GM19438 (cell line): Measurements from ENCODE around the gene KIAA0825.

Experiments
- ATAC-seq: cut with Tn5 transposase; IDR thresholded peaks from one replicate; pipeline ENCODE4 v1.9.1; 2021; ENCODE audit warnings: low read depth; ENCODE audit not compliant: unreplicated experiment

KIAA0825 gene

DNA sequence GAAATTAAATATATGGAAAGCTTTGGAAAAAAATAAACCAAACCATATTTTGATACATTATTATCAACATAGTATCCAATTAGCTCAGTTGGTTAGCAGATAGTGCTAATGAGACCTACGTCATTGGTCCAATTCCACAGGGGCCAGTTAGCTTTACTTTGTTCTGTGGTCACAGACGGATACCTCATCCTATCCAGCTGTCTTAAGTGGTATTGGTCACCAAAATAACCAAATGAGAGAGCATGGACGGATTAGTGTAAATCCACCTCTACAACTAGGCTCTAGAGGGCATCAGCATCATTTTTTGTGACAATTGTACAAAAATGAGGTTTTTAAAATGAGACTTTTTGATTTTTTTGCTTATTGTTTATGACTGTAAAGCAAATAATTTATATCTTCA lies 364.2 kb downstream of the KIAA0825 start:
- no peak for ATAC-seq

DNA sequence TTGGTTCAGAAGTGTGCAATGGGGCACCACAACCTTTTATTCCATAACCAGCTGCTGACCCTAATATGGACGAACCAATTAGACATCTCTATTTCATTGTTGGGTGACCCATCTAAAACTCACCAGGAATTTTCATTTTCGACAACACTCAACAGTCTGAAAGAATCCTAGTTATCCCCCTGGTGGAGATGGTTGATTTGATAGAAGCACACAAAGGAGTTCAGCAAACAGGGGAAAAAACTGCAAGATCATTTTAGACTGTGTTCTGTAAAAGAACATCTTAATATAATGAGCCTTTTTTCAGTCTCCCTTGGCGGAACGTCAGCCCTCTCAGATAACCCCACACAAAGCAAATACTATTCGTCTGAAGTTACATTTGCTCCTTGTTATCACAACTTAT lies 367.4 kb downstream of the KIAA0825 start:
- ATAC-seq = no peak

DNA sequence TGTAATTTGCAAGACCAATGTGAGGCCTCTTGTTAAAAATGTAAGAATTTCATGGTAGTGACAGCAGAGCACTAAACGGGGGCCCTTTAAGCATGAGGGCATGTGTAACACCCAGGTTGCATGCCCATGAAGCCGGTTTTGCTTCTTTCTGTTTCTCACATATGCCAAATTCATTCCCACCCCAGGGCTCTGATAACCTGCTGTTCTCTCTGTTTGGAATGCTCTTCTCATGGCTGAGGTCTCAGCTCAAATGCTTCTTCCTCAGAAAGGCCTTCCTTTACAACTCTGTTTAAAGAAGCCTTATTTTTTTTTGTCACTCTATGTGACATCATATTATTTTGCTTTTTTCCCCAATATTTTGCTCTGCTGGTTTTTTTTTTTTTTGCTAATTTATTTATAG lies 369.0 kb downstream of the KIAA0825 start:
- no peak for ATAC-seq

GRCh38 chr5:94248175-94248875 lies 370.1 kb downstream of the KIAA0825 start:
- no peak for ATAC-seq

DNA sequence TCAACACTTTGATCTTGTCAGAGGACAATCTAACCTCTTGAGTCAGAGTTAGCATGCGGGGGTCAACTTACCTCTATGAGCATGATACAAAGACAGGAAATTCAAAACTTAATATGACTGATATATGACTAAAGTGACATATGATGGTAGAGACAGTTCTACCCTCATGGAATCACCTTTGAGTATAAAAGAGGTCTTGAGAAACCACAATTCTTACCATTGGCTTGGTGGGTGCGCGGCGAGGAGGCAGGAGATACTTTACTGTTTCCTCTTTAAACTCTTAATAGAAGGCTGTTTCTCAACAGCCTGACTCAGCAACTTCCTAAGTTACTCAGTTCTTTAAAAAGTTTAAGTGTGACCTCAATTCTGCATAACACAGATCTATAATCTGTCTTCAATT lies 372.8 kb downstream of the KIAA0825 start:
- ATAC-seq = no peak

GRCh38 chr5:94244921-94245320 lies 373.5 kb downstream of the KIAA0825 start:
- ATAC-seq = no peak

GRCh38 chr5:94243612-94244011 lies 374.8 kb downstream of the KIAA0825 start:
- no peak for ATAC-seq

DNA sequence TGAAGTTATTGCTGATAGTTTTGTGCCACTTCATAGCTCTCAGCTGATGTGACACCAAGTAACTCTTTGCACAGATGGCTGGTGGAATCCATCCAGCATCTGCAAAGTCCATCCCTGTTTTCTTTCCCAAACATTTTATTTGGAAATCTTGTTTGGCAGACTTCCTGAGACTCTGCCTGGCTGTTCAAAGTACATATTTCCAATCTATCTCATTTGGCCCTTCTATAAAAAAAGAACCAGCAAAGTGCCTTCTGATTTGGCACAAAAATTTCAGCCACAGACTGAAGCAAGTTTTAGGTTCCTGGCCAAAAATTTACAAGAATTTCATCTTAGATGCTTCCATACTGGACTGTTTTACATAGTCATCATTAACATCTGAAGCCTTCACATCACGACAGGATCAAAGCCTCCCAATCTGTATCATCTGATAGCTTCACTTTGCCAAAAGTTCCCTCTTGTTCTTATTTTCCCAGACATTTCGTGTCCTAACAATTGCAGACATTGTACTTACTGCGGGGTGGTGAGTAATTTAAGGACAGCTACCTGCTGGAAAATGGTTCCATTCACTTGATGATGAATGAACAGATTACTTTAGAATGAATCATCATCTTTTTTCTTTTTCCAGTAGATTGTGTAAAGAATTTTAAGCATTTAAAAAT lies 377.3 kb downstream of the KIAA0825 start:
- no peak for ATAC-seq

DNA sequence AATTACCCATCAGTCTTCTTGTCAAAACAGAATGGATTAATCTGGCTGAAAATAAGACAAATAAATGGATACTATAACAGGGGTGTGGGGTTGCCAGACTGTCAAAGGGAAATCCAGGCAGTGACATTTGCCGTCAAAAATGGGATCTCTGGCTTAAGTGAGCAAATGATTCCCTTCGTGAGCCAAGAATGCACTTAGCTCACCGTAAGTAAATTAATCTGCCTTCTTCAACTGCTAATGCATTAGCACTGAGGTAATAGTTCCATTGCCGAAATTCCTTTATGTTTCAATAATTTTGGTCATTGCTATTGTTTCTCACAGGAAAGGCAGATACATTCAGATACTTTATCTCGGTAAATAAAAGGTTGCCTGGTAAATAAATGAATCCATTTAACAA lies 377.8 kb downstream of the KIAA0825 start:
- no peak for ATAC-seq

DNA sequence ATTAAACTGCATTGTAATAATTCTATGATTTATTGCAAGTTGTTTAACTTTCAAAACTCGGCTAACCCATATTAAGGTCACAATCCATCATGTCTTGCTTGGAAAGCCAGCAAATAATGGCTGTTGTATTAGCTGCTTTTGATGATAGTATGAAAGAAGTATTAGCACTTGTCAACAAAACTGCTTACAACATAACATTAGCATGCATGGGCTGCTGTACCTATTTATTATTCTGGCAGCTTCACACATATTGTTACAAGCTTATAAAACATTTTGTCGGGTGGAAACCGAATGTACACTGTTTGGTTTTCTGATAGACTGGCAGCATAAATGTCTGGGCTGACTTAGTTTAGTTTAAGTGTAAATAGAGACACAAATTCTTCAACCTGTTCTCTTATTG lies 378.3 kb downstream of the KIAA0825 start:
- no peak for ATAC-seq

GRCh38 chr5:94239266-94239665 lies 379.1 kb downstream of the KIAA0825 start:
- no peak for ATAC-seq

DNA sequence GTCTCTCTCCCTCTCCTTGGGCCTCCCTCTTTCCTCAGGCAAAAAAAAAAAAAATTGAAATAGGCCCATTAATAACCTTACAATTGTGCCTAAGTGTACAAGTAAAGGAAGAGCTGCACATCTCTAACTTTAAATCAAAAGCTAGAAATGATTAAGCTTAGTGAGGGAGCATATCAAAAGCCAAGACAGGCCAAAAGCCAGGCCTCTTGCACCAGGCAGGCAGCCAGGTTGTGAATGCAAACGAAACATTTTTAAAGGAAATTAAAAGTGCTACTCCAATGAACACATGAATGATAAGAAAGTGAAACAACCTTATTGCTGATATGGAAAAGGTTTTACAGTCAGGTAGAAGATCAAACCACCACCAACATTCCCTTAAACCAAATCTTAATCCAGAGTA lies 383.4 kb downstream of the KIAA0825 start:
- ATAC-seq = no peak

- no peak for ATAC-seq
Measured at GRCh38 chr5:94228791-94229190, 389.6 kb downstream of the KIAA0825 start.

GRCh38 chr5:94223235-94223634 lies 395.2 kb downstream of the KIAA0825 start:
- no peak for ATAC-seq

GRCh38 chr5:94218374-94218773 lies 400.0 kb downstream of the KIAA0825 start:
- ATAC-seq = no peak

DNA sequence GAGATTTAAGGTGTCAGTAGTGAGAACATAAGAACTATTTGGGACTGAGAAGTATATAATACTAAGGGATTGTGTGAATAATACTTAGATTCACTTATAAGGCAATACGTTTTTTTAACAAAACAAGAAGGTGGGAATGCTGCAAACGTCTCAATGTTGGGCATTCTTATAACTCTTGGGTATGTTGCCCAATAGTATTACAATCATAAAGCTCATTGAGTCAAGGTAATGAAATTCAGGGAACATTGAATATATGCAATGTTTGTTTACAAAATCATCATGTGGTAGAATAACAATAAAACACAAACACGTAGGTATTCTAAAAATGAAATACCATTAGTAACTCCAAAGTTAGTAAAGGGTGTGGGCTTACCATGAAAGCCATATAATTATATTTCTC lies 400.7 kb downstream of the KIAA0825 start:
- ATAC-seq = no peak

DNA sequence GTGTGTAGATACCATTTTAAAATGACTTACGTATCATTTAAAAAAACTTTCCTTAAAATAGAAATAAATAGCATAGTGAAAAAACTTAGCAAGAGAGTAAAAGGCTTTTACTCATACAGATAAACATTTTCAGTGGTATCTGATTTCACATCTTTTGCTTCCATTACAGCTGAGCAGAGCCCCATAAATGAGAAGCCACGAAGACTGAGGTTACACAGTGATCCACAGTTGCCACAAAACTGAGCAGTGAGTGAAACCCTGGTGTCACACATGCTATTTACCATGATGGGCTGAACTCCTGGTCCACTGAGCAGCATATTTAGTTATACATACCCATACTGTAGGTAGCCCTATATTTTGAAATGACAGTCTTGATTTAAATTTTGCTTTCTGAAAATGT lies 401.2 kb downstream of the KIAA0825 start:
- no peak for ATAC-seq

GRCh38 chr5:94212476-94212875 lies 405.9 kb downstream of the KIAA0825 start:
- no peak for ATAC-seq

DNA sequence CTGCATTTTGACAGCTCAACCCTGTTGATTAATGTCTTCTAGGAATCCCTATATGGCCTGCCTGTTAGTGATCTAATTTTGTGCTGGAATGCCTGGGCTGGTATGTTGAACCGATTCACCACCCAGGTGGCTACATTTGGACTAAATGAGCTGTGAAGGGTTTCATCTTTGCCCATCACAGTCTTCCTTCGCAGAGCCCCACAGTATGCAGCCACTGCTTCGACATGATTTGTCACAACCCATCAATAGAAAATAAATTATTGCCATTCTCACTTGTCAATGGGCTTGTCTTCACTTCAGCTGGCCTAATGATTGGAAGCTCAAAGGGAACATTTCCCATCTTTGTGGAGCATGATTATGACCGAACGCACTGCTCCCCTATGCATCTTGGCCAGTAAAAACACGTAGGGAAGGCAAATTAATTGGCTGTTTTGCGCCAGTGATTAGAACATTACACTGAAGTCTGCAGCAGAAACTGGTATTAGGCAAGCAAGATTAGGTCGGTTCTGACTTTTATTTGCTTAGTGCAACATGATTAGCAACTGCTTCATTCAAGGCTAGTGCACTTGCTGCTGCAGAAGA lies 408.5 kb downstream of the KIAA0825 start:
- no peak for ATAC-seq

GRCh38 chr5:94209272-94209671 lies 409.1 kb downstream of the KIAA0825 start:
- ATAC-seq = no peak

GRCh38 chr5:94199566-94199965 lies 418.8 kb downstream of the KIAA0825 start:
- no peak for ATAC-seq

DNA sequence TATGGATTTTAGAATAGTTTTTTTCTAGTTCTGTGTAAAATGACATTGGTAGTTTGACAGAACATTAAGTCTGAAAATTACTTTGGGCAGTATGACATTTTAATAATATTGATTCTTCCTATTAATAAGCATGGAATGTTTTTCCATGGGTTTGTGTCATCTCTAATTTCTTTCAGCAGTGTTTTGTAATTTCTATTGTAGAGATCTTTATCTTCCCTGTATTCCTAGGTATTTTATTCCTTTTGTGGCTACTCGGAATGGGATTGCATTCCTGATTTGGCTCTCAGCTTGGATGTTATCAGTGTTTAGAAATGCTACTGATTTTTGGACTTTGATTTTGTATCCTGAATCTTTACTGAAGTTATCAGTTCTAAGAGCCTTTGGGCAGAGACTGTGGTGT lies 420.4 kb downstream of the KIAA0825 start:
- ATAC-seq = no peak
